Neural cell (in vitro differentiated cells): ENCODE data around the gene ANKFY1.

ENCODE experiments used
- EZH2 ChIP-seq: fragments of 200-600, 300-800 bp; shearing (Covaris generic), sonication (generic); IDR thresholded peaks from 2 replicates; pipeline ENCODE4 v1.6.1; 2014; ENCODE audit warnings: antibody characterized with exemption, low read length, borderline replicate concordance, mild to moderate bottlenecking; ENCODE audit not compliant: insufficient read depth, poor library complexity, severe bottlenecking
- RAD21 ChIP-seq: fragments of 450-650 bp; conservative IDR thresholded peaks from 2 replicates; pipeline ENCODE4 v1.6.1; 2014; ENCODE audit warnings: antibody characterized with exemption, mild to moderate bottlenecking, moderate library complexity
- SMC3 ChIP-seq: fragments of 450-650 bp; conservative IDR thresholded peaks from 2 replicates; pipeline ENCODE4 v1.6.1; 2014; ENCODE audit warnings: antibody characterized with exemption, mild to moderate bottlenecking, moderate library complexity; ENCODE audit not compliant: poor library complexity
- TF ChIP-seq, protein P1 (sequence below): fragments of 450-650 bp; IDR thresholded peaks from 2 replicates; pipeline ENCODE4 v1.5.1; 2014; ENCODE audit warnings: antibody characterized with exemption, mild to moderate bottlenecking, moderate library complexity; ENCODE audit not compliant: poor library complexity, severe bottlenecking

DNA sequence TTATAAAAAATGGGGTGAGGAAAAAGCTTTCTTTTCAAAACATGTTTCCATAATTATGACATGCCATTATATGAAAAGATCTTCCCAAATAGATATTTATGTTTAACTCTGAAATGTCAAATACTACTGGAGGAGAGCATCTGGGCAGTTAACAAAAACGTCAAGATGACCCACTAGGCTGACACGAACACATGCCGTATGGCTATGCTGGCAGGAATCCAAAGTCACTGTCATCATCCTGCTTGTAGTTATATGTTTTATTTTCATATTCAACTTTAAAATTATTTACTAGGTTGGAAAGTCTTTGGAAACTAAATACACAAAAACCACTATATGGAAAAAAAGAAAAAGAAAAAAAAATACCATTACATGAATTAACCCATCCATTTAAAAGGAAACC is 27.3 kb downstream of the ANKFY1 start:
- TF ChIP-seq RAD21 (no peak), EZH2 (no peak), SMC3 (no peak)
- TF ChIP-seq, protein P1, sequence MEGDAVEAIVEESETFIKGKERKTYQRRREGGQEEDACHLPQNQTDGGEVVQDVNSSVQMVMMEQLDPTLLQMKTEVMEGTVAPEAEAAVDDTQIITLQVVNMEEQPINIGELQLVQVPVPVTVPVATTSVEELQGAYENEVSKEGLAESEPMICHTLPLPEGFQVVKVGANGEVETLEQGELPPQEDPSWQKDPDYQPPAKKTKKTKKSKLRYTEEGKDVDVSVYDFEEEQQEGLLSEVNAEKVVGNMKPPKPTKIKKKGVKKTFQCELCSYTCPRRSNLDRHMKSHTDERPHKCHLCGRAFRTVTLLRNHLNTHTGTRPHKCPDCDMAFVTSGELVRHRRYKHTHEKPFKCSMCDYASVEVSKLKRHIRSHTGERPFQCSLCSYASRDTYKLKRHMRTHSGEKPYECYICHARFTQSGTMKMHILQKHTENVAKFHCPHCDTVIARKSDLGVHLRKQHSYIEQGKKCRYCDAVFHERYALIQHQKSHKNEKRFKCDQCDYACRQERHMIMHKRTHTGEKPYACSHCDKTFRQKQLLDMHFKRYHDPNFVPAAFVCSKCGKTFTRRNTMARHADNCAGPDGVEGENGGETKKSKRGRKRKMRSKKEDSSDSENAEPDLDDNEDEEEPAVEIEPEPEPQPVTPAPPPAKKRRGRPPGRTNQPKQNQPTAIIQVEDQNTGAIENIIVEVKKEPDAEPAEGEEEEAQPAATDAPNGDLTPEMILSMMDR: no peak
